T-helper 17 cell (primary cell): Measurements from ENCODE around the gene PCBD2. TPM values are rescaled to one million over a fixed set of nuclear protein-coding genes. Genes with fewer than 3 reads are reported as not detected.

Source experiments
- ATAC-seq: fragments of 150-1000 bp; cut with Tn5 transposase; 2 replicates; pipeline ENCODE4 v1.10.0; 2021; ENCODE audit warnings: mild to moderate bottlenecking, moderate library complexity
- DNase-seq, 3 donors: peaks; one replicate each; pipeline versions ENCODE4 v3.0.0 to v3.0.0-alpha.2; 2020 to 2021
- H3K9me3 ChIP-seq: one replicate; pipeline ENCODE4 v1.7.0; 2013; ENCODE audit warnings: low read length, mild to moderate bottlenecking; ENCODE audit not compliant: control insufficient read depth, poor library complexity, severe bottlenecking
- H3K27ac Mint-ChIP-seq: one replicate; pipeline ENCODE4 v1.8.0; 2022; ENCODE audit warnings: mild to moderate bottlenecking, moderate library complexity, mixed read lengths
- H3K27me3 Mint-ChIP-seq: one replicate; pipeline ENCODE4 v1.8.0; 2022; ENCODE audit warnings: mixed read lengths
- H3K36me3 Mint-ChIP-seq: one replicate; pipeline ENCODE4 v1.8.0; 2022; ENCODE audit warnings: low read depth, mixed read lengths
- H3K4me1 Mint-ChIP-seq: one replicate; pipeline ENCODE4 v1.8.0; 2022; ENCODE audit warnings: mild to moderate bottlenecking, mixed read lengths
- H3K4me3 Mint-ChIP-seq: one replicate; pipeline ENCODE4 v1.8.0; 2022; ENCODE audit warnings: mild to moderate bottlenecking, moderate library complexity, mixed read lengths
- total RNA-seq, 4 donors: library from RNA in 2 of 4; stranded (reverse) in 2 of 4; gene quantifications; one replicate each; pipeline ENCODE4 v1.2.3 and lab custom pipeline; 2022 to 2026

Gene PCBD2
- total RNA-seq, 2 donors from 2014 or later = 9.0 to 10.9 TPM

DNA sequence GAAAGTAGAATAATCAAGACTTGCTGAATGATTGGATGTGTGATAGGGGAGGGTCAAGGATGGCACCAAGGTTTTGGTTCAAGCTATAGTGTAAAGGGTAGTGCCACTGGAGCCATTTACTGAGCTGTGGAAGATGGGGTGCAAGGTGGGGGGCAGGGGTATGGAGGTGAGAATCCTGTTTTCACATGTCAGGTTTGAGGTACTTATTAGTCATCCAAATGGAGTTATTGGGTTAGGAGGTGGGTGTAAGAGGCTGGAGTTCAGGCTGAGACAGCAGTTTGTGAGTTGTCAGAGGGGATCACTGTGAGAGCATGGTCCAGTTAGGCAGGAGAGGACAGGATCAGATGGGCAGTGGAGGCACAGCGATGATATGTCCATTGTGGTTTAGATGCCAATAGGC is 8.9 kb downstream of the PCBD2 start:
- DNase-seq (no peak), ATAC-seq (no peak)
- peaks cover 12% of the 10 kb centered on the region for H3K4me1 Mint-ChIP-seq
- H3K27ac Mint-ChIP-seq = no peak overlapping the region
- no peaks in the 10 kb centered on the region for H3K9me3 ChIP-seq
- no peak overlapping the region for H3K4me3 Mint-ChIP-seq
- no peaks in the 10 kb centered on the region for H3K27me3 Mint-ChIP-seq
- peaks cover 6% of the 10 kb centered on the region for H3K36me3 Mint-ChIP-seq

DNA sequence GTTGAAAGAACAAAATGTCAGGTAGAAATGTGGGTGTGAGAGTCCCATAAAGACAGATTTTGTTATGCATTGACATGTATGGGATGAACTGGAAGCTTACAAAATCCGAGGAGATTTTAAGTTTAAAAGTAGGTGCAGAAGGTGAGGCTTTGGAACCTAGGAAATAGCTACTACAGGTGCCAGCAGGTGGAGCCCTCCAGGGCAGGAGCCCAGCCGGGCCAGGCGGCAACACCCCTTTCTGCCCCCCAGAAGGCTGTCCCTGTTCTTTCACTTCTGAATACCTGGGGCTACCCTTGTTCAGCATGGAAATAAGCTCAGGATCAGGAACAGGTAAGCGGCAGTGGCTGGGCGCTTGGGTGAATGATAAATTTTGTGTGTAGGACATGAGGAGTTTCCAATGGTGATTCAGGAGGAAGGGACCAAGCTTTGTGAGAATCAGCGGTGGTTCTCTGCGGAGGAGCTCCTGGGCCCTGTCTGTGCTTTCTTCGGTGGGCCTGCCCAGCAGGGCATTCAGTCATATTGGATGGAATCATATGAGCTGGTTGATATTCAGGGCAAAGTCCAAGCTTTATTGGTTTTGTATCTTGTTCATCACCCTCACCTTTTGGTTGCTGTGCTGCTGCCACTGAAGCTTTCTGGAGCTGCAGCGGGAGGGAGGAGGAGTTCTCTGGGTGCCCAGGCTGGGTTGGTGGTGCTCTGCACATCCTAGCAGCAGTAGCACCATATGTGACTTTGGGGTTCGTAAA is 12.3 kb downstream of the PCBD2 start:
- H3K27ac Mint-ChIP-seq = no peak overlapping the region
- no peak for DNase-seq
- H3K4me3 Mint-ChIP-seq = no peak overlapping the region
- peaks cover 29% of the 10 kb centered on the region for H3K4me1 Mint-ChIP-seq
- H3K9me3 ChIP-seq = no peaks in the 10 kb centered on the region
- ATAC-seq = no peak
- H3K36me3 Mint-ChIP-seq = peaks cover 12% of the 10 kb centered on the region
- H3K27me3 Mint-ChIP-seq = no peaks in the 10 kb centered on the region

DNA sequence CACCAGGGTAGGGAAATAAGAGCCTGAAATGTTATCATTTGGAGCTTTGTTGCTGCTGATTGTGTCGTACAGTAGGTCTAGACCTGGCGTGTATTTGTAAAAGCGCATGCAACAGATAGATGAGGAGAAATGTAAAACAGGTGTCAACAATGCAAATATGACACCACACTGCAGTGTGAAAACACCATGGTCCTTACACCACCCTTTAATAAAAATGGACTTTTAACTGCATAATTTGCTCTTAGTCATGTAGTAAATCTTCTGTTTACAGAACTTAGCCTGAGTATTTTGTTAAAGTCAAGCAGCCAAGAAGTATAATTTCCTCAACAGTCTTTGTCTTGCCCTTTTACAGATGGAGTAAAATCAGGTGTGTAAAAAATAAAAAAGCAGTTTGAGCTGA is 13.9 kb downstream of the PCBD2 start:
- Mint-ChIP-seq H3K4me1 (peaks cover 30% of the 10 kb centered on the region), H3K27ac (no peak overlapping the region), H3K4me3 (no peak overlapping the region), H3K36me3 (peaks cover 14% of the 10 kb centered on the region), H3K27me3 (no peaks in the 10 kb centered on the region)
- H3K9me3 ChIP-seq = no peaks in the 10 kb centered on the region
- ATAC-seq (no peak), DNase-seq (no peak)

DNA sequence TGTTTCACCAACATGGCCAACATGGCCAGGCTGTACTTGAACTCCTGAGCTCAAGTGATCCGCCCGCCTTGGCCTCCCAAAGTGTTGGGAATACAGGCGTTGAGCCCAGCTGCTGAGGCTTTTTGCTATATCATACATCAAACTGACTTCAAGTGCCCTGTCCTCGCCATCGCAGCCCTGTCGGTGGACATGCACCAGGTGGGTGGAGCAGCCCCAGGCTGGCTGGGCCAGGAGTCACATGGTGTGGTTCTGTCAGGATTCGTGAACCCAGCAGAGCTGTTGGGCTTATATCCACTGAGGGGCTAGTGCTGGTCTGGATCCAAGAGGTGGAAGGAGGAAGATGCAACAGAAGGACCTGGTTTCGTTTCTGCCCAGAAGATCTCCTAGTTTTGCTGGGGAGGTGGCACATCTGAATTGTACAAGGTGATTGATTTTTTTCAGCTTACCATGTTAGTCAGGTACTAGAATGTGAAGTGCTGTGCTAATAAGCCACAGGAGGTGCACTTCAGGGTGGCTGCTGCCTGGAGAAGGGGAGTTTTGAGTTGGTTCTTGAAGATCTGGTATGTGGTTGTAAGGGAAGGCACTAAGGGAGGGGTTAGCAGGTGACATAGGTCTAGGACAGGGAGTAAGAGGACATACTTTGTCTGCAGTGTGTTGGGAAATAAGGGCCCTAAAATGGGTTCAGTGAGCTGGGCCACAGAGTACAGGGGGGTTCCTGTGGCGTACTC is 16.1 kb downstream of the PCBD2 start:
- Mint-ChIP-seq H3K27ac (no peak overlapping the region), H3K4me3 (no peak overlapping the region)
- no peak for ATAC-seq

DNA sequence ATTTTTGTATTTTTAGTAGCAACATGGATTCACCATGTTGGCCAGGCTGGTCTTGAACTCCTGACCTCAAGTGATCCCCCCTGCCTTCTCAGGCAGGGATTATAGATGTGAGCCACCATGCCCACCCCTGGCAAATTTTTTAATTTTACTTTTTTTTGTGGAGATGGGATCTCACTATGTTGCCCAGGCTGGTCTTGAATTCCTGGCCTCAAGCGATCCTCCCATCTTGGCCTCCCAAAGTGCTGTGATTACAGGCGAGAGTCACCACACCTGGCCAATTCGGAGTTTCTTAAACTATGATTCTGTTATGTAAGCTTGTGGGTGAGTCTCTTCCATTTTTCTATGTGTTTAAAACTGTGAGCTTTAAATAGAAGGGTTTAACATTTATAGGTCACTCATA is 27.6 kb downstream of the PCBD2 start:
- no peak overlapping the region for H3K27ac Mint-ChIP-seq
- H3K4me1 Mint-ChIP-seq = peaks cover 2% of the 10 kb centered on the region
- no peaks in the 10 kb centered on the region for H3K9me3 ChIP-seq
- peaks cover 3% of the 10 kb centered on the region for H3K36me3 Mint-ChIP-seq
- ATAC-seq = no peak
- no peaks in the 10 kb centered on the region for H3K27me3 Mint-ChIP-seq
- no peak for DNase-seq
- H3K4me3 Mint-ChIP-seq = no peak overlapping the region

More for the DNA sequence above, 16.1 kb downstream of the PCBD2 start:
- no peak for DNase-seq
- H3K9me3 ChIP-seq = no peaks in the 10 kb centered on the region
- peaks cover 30% of the 10 kb centered on the region for H3K4me1 Mint-ChIP-seq
- H3K27me3 Mint-ChIP-seq = no peaks in the 10 kb centered on the region
- H3K36me3 Mint-ChIP-seq = peaks cover 14% of the 10 kb centered on the region

DNA sequence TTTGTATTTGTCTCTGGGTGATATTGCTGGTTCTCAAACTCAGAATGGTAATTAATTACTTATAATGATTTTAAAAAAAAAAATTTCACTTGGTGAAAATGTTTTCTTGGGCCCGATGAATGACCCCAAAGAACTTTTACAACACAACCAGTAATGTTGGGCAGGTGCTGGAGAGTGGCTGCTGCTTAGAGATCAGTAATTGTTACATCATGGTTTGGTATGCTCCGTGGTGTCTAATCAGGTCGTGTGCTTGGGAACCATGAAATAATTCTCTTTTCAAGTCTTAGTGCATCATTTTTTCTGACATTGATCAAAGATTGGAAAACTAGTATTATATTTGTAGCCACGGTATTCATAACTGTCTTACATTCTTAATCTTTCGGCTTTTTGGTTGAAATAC is 29.3 kb downstream of the PCBD2 start:
- ATAC-seq = no peak
- H3K4me1 Mint-ChIP-seq = peaks cover 6% of the 10 kb centered on the region
- no peak for DNase-seq
- H3K4me3 Mint-ChIP-seq = no peak overlapping the region
- no peaks in the 10 kb centered on the region for H3K27me3 Mint-ChIP-seq
- no peak overlapping the region for H3K27ac Mint-ChIP-seq
- H3K36me3 Mint-ChIP-seq = no peaks in the 10 kb centered on the region
- no peaks in the 10 kb centered on the region for H3K9me3 ChIP-seq

DNA sequence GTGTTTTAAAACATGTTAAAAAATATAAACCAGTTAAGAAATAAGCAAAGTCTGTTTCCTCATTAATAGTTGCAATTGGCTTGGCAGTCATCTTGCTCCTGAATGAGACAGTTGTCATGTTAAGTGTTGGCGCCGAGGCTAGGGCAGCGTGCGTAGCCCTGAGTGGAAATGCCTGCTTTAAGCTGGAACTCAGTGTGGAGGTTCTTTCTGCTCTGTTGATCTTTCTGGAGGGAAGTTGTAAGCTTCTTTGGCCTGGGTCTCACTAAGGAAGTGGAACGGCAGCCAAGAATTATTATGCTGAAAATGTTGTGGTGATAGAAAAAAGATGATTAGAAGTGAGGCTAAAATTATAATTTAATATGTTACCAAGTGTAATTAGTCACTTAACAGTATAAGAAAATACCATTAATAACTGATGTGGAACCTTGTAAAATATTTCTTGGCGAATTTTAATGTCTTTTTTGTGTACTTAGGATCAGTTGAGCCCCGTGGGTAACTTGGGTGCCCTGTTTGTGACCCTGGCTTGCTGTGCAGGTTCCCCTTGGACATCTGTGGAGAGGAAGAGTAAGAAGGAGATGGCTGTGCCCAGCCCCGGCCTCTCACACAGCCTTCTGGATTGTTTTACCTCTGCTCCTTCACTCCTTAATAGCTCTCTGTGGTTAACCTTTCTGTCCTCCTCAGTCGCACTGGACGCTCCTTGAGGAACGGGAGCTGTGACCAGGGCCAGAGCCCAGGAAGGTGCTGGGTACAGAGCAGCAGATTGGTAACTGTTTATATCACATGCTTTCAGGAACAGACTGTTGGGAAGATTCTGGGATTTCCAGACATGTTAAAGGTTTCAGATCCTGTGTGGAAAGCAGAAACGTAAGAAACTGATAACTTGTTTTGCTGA is 31.0 kb downstream of the PCBD2 start:
- Mint-ChIP-seq H3K27ac (no peak overlapping the region), H3K4me3 (no peak overlapping the region), H3K4me1 (peaks cover 4% of the 10 kb centered on the region), H3K36me3 (no peaks in the 10 kb centered on the region), H3K27me3 (no peaks in the 10 kb centered on the region)
- no peaks in the 10 kb centered on the region for H3K9me3 ChIP-seq
- ATAC-seq = no peak
- DNase-seq = no peak

DNA sequence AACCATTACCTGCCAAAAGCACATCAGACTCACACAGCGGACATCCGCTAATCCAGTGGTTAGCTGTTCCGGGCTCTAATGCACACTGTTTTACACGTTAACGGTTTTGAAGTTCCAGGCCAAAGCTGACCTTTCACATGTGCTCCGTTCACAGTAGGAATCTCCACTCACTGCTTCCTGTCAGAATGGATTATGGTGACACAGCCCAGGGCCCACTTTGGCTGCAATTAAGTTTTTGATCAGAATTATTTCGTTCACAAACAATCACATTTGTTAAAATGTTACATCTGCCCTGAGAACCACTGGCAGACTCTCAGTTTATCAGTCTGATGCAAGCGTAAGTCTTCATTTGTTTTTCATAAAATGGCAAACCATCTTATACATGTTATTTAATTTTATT is 32.6 kb downstream of the PCBD2 start:
- H3K4me3 Mint-ChIP-seq = no peak overlapping the region
- H3K27me3 Mint-ChIP-seq = no peaks in the 10 kb centered on the region
- peaks cover 4% of the 10 kb centered on the region for H3K4me1 Mint-ChIP-seq
- H3K36me3 Mint-ChIP-seq = no peaks in the 10 kb centered on the region
- H3K9me3 ChIP-seq = no peaks in the 10 kb centered on the region
- ATAC-seq (no peak), DNase-seq (no peak)
- H3K27ac Mint-ChIP-seq = no peak overlapping the region

DNA sequence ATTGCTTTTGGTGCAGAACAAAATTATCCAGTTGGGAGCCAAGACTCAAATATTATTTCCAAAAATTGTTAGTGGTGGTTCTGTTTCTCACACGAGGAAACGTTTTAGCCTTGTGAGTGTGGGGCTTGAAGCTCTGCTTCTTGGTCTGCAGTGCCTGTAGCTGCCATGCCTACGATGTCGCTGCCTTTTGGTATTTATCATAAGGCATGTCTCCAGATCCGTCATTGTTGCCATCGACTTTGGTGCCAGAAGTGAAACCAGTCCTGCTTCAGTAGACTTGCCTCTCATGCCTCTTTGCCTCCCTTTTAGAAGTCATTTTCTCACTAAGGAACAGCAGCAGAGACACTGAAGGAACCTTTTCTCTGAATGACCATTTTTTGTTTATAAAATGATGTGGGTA is 33.1 kb downstream of the PCBD2 start:
- Mint-ChIP-seq H3K27ac (no peak overlapping the region), H3K27me3 (no peaks in the 10 kb centered on the region), H3K36me3 (no peaks in the 10 kb centered on the region), H3K4me1 (peaks cover 4% of the 10 kb centered on the region), H3K4me3 (no peak overlapping the region)
- DNase-seq = no peak
- ATAC-seq = no peak
- H3K9me3 ChIP-seq = no peaks in the 10 kb centered on the region

DNA sequence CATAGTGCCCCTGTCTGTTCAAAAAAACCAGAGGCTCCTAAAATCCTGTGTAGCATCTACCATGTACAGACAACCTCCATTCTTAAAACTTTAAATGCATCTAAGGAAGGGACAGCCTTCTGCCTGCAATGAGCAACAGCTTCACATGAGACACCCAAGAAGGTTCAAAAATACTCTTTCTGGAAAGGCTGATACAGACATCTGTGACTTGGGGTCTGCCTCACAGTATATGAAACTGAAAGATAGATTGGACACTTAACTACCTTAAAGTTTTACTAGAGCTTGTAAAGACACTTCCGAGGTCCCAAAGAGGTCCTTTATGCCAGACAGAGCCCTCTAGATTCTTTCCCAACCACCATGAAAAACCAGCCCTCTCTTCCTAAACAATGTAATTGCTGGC is 34.6 kb downstream of the PCBD2 start:
- Mint-ChIP-seq H3K27ac (no peak overlapping the region), H3K36me3 (no peaks in the 10 kb centered on the region), H3K4me1 (peaks cover 4% of the 10 kb centered on the region), H3K27me3 (no peaks in the 10 kb centered on the region), H3K4me3 (no peak overlapping the region)
- DNase-seq (no peak), ATAC-seq (no peak)
- H3K9me3 ChIP-seq = no peaks in the 10 kb centered on the region

DNA sequence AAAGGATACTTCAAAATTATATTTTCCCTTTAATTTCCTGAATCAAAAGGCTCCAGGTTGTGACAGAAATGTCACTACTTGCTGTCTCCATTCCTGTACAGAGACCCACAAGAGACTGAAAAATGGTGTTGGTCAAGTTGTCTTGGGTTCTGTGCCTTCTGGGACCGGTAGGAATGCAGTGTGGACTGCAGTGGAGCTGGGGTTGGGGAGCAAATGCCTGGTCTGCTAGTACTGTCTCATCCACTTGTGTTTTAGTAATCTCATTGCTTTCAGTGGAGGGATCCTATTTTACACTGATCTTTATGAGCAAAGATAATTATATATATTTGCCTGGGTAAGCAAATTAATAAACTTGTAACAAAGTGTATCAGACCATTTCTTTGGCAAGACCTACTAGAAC is 38.6 kb downstream of the PCBD2 start:
- no peaks in the 10 kb centered on the region for H3K9me3 ChIP-seq
- no peaks in the 10 kb centered on the region for H3K36me3 Mint-ChIP-seq
- H3K27ac Mint-ChIP-seq = no peak overlapping the region
- H3K4me1 Mint-ChIP-seq = no peaks in the 10 kb centered on the region
- no peak overlapping the region for H3K4me3 Mint-ChIP-seq
- DNase-seq = no peak
- no peaks in the 10 kb centered on the region for H3K27me3 Mint-ChIP-seq
- ATAC-seq = no peak

DNA sequence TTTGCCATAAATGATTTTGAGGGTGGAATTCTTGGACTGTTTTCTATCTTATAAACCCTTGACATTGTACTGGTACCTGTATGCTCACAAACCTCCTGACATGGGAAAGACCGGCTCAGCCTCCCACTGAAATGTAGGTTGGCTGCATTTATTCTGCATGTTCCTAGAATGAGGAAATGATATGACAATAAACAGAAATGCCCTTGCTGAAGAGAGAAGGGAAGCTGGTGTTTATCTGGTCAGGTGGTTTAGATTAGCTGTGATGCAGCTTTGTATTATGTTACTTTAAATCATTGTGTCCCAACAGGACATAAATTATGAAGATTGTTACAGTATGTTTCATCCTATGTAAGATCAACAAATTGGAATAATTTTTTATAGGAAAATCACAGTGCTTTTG is 39.7 kb downstream of the PCBD2 start:
- Mint-ChIP-seq H3K4me3 (no peak overlapping the region), H3K4me1 (peaks cover 2% of the 10 kb centered on the region), H3K27me3 (no peaks in the 10 kb centered on the region), H3K36me3 (no peaks in the 10 kb centered on the region), H3K27ac (no peak overlapping the region)
- no peak for DNase-seq
- ATAC-seq = no peak
- no peaks in the 10 kb centered on the region for H3K9me3 ChIP-seq

DNA sequence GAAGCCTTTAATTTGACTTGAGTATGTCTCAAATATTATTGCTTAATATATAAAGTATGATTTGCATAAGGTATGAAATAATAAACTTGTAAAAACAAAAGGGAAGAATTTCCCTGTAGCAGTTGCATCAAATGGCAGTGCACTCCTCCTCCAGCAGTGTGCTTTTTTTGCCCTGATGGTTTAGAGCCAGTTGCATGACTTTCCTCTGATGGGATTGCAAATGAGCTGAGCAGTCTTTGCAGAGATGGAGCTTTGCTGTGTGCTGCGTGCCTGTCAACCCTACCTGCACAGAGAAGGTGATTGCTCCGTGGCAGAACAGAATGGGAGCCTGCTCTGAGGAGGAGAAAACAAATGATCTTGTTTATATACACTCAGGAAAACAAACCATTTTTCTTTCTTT is 40.1 kb downstream of the PCBD2 start:
- no peaks in the 10 kb centered on the region for H3K9me3 ChIP-seq
- Mint-ChIP-seq H3K27me3 (no peaks in the 10 kb centered on the region), H3K27ac (no peak overlapping the region), H3K4me3 (no peak overlapping the region), H3K4me1 (peaks cover 2% of the 10 kb centered on the region), H3K36me3 (no peaks in the 10 kb centered on the region)
- DNase-seq = no peak
- ATAC-seq = no peak
